GM19324 (cell line): ENCODE data around the gene UBE2Q1.
"Not testable (repeated sequence)": the region's sequence is repeated elsewhere in the genome, so short reads cannot be mapped to it uniquely, and the experiment has no call there.

ENCODE experiments used
- ATAC-seq: cut with Tn5 transposase; IDR thresholded peaks from one replicate; pipeline ENCODE4 v1.9.1; 2021; ENCODE audit warnings: mild to moderate bottlenecking, moderate library complexity; ENCODE audit not compliant: unreplicated experiment, low FRiP score

The UBE2Q1 gene

DNA sequence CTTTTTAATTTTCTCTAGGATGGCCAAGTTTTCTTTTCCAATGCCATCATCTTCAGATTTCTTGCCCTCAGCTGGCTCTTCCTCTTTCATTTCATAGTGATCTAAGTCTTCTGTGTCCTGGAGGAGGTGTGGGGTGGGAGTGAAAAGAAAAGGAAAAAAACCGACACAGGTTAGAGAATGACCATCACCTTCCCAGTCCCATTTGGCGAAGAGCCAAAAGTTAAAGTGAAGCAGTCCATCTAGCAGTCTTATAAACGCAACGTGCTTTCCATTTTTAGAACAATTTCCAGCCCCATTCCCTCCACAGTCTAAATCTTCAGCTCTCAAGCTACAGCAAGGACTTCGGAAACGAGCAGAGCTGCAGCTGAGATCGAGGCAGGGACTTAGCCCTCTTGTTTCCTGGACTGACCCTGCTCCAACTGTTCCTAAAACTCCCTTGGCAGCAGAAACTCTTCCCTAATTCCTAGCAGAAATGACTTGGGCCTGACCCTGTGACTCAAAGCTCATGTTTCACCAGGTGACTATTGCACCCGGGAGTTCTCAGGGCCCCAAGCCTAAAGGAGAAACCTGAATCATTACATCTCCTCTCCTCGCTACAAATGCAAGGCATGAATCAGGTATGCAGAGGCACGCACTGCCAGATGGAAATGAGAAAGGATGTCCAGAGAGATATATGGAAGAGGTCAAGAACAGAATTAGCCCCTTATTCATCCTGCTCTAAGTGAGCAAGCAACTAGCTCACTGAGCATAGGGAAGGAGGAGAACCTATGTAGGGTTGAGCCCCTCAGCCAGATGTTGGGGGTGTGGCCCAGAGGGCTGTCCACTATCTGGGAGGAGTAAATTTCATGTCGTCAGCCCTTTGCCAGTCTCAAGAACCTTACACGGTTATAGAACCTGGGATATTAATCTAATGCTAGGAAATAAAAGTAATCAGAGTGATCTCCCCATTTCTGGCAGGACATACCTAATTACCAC, 5.1 kb downstream of the UBE2Q1 start:
- no peak for ATAC-seq

- ATAC-seq = no peak
Observed at GRCh38 chr1:154552036-154552435, 6.4 kb downstream of the UBE2Q1 start.

- no peak for ATAC-seq
Observed at GRCh38 chr1:154551474-154551873, 7.0 kb downstream of the UBE2Q1 start.

GRCh38 chr1:154550657-154551056, 7.8 kb downstream of the UBE2Q1 start:
- ATAC-seq = no peak

- no peak for ATAC-seq
Observed at GRCh38 chr1:154550070-154550469, 8.4 kb downstream of the UBE2Q1 start.

DNA sequence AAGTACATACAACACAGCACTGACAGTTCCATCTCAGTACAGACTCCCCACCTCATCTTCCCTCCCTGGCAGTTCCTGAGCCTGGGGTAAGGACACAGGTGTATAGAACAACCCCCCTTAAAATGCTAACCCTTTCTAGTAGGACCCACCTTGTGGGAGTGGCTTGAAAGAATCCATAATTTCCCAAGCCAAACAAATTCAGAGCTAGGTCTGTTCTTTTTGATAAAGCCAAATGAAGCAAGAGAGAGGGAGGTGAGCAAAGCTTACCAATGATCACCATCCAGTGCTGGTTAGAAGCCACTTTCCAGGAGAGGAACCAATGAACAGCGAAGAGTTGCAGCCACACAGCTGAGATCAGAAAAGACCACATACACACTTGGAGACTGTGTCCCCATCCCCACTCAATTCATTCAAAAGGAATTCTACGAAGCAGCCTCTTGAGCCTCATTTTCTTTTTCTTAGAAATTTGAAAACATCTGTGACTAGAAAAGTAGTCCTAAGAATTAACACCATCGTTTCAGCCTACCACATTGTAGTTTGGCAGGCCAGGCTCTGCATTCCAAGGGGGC, 9.2 kb downstream of the UBE2Q1 start:
- no peak for ATAC-seq

DNA sequence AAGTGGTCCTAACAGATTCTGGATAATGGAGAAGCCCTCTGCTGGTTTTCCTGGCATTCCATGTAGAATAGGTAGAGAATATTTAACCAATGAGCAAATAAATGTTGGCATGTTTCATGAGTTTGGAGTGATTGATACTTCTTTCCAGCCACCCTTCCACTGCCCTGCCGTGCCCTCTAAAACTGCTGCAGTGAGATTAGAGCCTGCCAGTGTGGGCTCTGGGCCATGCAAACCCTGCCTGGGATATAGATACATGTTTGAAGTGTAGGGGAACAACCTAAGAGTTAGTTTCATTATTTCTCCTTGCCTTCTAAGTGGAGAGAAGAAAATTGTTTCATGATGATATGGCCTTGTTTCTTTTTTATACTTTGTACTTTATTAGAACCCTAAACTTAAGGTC, 10.4 kb downstream of the UBE2Q1 start:
- ATAC-seq = no peak

- no peak for ATAC-seq
Observed at GRCh38 chr1:154547105-154547732, 11.2 kb downstream of the UBE2Q1 start.

DNA sequence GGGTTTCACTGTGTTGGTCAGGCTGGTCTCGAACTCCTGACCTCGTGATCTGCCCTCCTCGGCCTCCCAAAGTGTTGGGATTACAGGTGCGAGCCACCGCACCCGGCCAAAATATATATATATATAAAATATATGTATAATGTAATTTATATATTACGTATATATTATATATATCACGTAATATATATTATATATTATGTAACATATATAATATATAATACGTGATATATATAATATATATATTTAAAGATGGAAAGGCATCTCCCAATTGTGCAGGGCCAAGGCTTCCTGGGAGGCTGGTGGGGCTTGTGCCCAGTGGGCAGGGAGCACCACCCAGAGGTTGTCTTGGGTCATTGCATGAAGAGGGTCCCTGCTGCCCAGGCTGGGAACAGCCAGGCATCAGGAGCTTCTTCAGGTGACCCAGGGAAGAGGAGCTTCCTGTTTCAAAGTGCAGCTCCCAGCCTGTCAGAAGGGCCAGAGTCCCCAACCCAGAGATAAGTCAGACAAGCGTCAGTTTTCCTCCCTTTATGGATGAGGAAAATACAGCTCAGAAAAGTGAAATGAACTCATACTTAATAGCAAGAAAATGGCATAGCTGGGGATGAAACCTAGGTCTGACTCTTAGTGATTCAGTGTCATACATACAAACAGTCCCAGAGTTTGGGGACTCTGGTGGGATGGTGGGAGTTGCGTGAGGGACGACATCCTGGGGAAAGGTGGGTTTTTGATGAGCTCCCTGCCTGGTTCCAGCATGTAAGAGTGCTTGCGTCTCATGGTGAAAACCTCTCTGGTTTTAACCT, 12.0 kb downstream of the UBE2Q1 start:
- ATAC-seq = no peak

- no peak for ATAC-seq
Observed at GRCh38 chr1:154541231-154541630, 17.2 kb downstream of the UBE2Q1 start.

DNA sequence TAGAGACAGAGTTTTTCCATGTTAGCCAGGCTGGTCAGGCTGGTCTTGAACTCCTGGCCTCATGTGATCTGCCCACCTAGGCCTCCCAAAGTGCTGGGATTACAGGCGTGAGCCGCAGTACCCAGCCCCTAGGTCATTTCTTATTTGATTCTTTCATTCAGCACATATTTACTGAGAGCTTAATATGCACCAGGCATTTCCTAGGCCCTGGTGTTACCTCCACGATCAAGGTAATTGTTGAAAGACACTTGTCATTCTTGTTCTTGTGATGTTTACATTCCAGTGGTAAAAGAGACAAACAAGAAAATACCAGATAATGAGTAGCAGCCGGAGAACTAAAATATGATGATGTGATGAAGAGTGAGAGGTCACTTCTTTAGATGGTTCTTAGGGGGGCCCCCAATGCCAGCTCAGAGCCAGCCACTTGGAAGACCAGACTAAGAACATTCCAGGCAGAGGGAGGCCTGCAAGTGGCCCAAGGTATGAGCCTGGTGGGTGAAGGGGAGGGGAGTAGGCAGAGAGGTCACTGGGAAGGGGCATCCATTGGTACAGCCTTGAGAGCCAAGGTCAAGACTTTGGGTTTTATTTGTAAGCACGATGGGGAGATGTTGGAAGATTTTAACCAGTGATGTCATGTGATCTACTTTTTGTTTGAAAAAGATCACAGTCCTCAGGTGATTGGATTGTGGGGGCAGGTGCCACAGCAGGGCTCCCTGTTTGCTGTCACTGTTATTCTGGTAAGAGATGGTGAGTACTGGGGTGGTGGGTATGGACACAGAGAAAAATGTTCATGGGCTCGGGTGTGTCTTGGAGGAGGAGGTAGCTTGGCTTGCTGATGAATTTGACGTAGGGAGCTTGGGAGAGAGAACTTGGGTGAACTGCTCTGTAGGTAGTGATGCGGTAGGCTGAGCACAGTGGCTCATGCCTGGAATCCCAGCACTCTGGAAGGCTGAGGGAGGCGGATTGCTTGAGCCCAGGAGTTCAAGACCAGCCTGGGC, 18.7 kb downstream of the UBE2Q1 start:
- ATAC-seq = no peak

DNA sequence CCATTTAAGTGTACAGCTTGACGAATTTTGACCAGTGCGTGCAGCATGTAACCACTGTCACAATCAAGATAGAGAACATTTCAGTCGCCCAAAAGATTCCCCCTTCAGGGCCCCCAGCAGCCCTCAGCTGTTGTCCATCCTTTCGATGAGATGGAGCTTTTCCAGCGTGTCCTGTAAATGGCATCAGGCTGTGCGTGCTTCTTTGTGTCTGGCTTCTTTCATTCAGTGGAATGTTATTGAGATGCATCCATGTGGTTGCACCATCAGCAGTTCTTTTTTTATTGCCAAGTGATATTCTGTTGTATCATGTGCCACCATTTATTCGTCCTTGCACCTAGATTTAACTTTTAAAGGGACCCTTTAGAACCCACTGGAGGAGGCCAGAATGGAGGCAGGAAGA, 21.9 kb downstream of the UBE2Q1 start:
- ATAC-seq = no peak

- ATAC-seq = no peak
Observed at GRCh38 chr1:154533952-154534844, 24.3 kb downstream of the UBE2Q1 start.

DNA sequence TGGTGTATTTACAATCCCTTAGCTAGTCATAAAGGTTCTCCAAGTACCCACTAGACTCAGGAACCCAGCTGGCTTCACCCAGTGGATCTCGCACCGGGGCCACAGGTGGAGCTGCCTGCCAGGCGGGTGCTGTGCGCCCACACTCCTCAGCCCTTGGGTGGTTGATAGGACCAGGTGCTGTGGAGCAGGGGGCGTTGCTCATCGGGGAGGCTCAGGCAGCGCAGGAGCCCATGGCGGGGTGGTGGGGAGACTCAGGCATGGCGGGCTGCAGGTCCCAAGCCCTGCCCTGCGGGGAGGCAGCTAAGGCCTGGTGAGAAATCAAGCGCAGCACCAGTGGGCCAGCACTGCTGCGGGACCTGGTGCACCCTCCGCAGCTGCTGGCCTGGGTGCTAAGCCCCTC, 26.5 kb downstream of the UBE2Q1 start:
- not testable (repeated sequence) for ATAC-seq

GRCh38 chr1:154529308-154529707, 29.2 kb downstream of the UBE2Q1 start:
- no peak for ATAC-seq

- ATAC-seq = no peak
Observed at GRCh38 chr1:154527192-154527591, 31.3 kb downstream of the UBE2Q1 start.

DNA sequence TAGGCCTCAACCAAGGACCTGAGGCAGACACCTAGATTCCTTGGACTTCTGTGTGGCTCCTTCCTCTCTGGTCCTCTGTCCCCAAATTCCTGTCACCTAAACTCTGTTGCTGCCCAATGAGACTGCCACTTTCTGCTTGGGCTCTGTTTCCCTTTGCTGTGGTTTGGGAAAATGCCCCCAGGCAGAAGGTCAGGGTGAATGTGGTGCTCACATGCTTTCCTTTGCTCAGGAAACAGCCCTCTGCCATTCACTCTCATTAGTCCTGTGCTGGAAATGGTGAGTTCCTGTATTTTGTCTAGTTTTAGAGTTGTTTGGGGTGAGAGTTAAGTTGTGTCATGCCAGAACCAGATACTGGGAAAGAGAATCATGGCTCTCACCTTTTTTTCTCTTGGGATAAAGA, 33.6 kb downstream of the UBE2Q1 start:
- no peak for ATAC-seq

- no peak for ATAC-seq
Observed at GRCh38 chr1:154521695-154522094, 36.8 kb downstream of the UBE2Q1 start.

DNA sequence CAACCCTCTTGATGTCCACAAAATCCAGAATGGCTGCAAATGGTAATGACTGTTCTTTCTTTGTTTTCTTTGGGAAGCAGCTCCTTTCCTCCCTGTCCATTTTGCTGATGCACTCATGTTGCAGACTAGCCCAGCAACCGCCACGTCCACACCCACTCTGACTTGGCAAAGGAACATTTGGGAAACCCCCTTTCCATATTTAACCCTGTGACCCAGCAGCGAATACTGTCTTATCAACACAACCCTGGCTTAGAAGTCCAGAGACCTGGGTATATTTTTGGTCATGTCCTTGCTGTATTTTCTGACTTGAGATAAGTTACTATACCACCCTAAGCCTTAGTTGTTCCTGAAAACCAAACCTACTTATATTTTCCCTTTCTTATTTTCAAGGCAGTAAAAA, 38.1 kb downstream of the UBE2Q1 start:
- ATAC-seq = no peak
